22Rv1 (cell line): ENCODE measurements around the gene PRUNE2.

Experiments
- ZFX ChIP-seq: fragments of 450-650 bp; IDR thresholded peaks from 2 replicates; pipeline ENCODE4 v1.6.1; 2017; ENCODE audit warnings: antibody characterized with exemption, borderline replicate concordance
- TF ChIP-seq, protein P1 (sequence below): fragments of 450-650 bp; IDR thresholded peaks from 2 replicates; pipeline ENCODE4 v1.5.1; 2017; ENCODE audit warnings: mild to moderate bottlenecking

GRCh38 chr9:76886318-76886717, 19.6 kb downstream of the PRUNE2 start:
- TF ChIP-seq, protein P1, sequence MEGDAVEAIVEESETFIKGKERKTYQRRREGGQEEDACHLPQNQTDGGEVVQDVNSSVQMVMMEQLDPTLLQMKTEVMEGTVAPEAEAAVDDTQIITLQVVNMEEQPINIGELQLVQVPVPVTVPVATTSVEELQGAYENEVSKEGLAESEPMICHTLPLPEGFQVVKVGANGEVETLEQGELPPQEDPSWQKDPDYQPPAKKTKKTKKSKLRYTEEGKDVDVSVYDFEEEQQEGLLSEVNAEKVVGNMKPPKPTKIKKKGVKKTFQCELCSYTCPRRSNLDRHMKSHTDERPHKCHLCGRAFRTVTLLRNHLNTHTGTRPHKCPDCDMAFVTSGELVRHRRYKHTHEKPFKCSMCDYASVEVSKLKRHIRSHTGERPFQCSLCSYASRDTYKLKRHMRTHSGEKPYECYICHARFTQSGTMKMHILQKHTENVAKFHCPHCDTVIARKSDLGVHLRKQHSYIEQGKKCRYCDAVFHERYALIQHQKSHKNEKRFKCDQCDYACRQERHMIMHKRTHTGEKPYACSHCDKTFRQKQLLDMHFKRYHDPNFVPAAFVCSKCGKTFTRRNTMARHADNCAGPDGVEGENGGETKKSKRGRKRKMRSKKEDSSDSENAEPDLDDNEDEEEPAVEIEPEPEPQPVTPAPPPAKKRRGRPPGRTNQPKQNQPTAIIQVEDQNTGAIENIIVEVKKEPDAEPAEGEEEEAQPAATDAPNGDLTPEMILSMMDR: no peak
- no peak for TF ChIP-seq ZFX
